Measurements from ENCODE around the gene PCDH9. TPM values are rescaled to one million over a fixed set of nuclear protein-coding genes. Genes with fewer than 3 reads are reported as not detected.

Gene PCDH9
- total and polyA plus RNA-seq, 10 donors: 0.24 to 8.1 (median 3.8) TPM

GRCh38 chr13:67042556-67042955 is 187.6 kb downstream of the PCDH9 start:
- no peak for DNase-seq
- TF ChIP-seq POLR2A (IDR thresholded peaks at IDR 0.05): no peak
- Histone ChIP-seq H3K27me3 (replicated peaks in 1 of 7) (no peaks in the 10 kb centered on the region), H3K4me3 (no peak overlapping the region), H3K36me3 (no peaks in the 10 kb centered on the region), H3K27ac (no peak overlapping the region), H3K9me3 (no peaks in the 10 kb centered on the region), H3K4me1 (no peaks in the 10 kb centered on the region)
- intact Hi-C loops (cut with DNase I; ENCODE audit: low total_unique reads): no loop called here
- 34 to 73% (median 44%) methylated on average over 1 to 2 of the region's 2 CpGs for WGBS, 5 donors

GRCh38 chr13:67036699-67037457 is 193.3 kb downstream of the PCDH9 start:
- Histone ChIP-seq H3K4me1 (no peaks in the 10 kb centered on the region), H3K4me3 (no peak overlapping the region), H3K27ac (no peak overlapping the region), H3K9me3 (no peaks in the 10 kb centered on the region), H3K36me3 (no peaks in the 10 kb centered on the region), H3K27me3 (replicated peaks in 1 of 7) (no peaks in the 10 kb centered on the region)
- intact Hi-C loops (cut with DNase I; ENCODE audit: low total_unique reads): no loop called here
- WGBS, 5 donors: 88 to 94% (median 91%) methylated on average over 10 of the region's 10 CpGs
- DNase-seq: no peak
- TF ChIP-seq POLR2AphosphoS5 (IDR thresholded peaks at IDR 0.05) (no peak), CTCF (IDR thresholded peaks at IDR 0.05 in 8 of 11, conservative IDR thresholded peaks at IDR 0.05 in 3 of 11) (no peak), POLR2A (IDR thresholded peaks at IDR 0.05) (no peak)

GRCh38 chr13:67033170-67033569 is 197.0 kb downstream of the PCDH9 start:
- intact Hi-C loops (cut with DNase I; ENCODE audit: low total_unique reads): no loop called here
- 73 to 85% (median 84%) methylated on average over 1 of the region's 1 CpG for WGBS, 5 donors
- H3K9me3 ChIP-seq: no peaks in the 10 kb centered on the region
- no peak overlapping the region for H3K4me3 ChIP-seq
- no peak overlapping the region for H3K27ac ChIP-seq
- TF ChIP-seq POLR2AphosphoS5 (IDR thresholded peaks at IDR 0.05): no peak
- no peak for TF ChIP-seq CTCF (IDR thresholded peaks at IDR 0.05 in 8 of 11, conservative IDR thresholded peaks at IDR 0.05 in 3 of 11)
- TF ChIP-seq POLR2A (IDR thresholded peaks at IDR 0.05): no peak
- H3K27me3 ChIP-seq (replicated peaks in 1 of 7): no peaks in the 10 kb centered on the region
- DNase-seq: no peak
- no peaks in the 10 kb centered on the region for H3K4me1 ChIP-seq
- no peaks in the 10 kb centered on the region for H3K36me3 ChIP-seq

- 19 to 31% (median 24%) methylated on average over 4 of the region's 4 CpGs for WGBS, 5 donors
- no peak for TF ChIP-seq CTCF (IDR thresholded peaks at IDR 0.05 in 8 of 11, conservative IDR thresholded peaks at IDR 0.05 in 3 of 11)
- TF ChIP-seq POLR2AphosphoS5 (IDR thresholded peaks at IDR 0.05): no peak
- no peak for TF ChIP-seq POLR2A (IDR thresholded peaks at IDR 0.05)
- H3K4me1 ChIP-seq: peaks cover 0 to 5% (median 0%) of the 10 kb centered on the region in 6 donors
- H3K27ac ChIP-seq: no peak overlapping the region
- no peak overlapping the region for H3K4me3 ChIP-seq
- H3K9me3 ChIP-seq: no peaks in the 10 kb centered on the region
- intact Hi-C loops (cut with DNase I; ENCODE audit: low total_unique reads): no loop called here
- no peak for DNase-seq
- H3K36me3 ChIP-seq: no peaks in the 10 kb centered on the region
- H3K27me3 ChIP-seq (replicated peaks in 1 of 7): no peaks in the 10 kb centered on the region
Measured at GRCh38 chr13:67023130-67023876, 206.8 kb downstream of the PCDH9 start.
